ENCODE results near the gene TNNT2.
A peak's percentile ranks its signal among the peaks of the same experiment; 100 is the strongest.

TNNT2 gene

GRCh38 chr1:201357211-201357610, 20.3 kb downstream of the TNNT2 start:
- DNase-seq, result no peak

DNA sequence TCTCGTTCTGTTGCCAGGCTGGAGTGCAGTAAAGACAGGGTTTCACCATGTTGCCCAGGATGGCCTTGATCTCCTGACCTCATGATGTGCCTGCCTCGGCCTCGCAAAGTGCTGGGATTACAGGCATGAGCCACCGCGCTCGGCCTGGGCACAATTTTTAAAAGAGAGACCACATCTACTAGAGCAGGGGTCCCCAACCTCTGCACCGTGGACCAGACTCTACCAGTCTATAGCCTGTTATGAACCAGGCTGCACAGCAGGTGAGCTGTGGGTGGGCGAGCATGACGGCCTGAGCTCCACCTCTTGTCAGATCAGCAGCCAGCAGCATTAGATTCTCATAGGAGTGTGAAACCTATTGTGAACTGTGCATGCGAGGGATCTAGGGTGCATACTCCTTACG, 20.8 kb downstream of the TNNT2 start:
- no peak for DNase-seq

DNA sequence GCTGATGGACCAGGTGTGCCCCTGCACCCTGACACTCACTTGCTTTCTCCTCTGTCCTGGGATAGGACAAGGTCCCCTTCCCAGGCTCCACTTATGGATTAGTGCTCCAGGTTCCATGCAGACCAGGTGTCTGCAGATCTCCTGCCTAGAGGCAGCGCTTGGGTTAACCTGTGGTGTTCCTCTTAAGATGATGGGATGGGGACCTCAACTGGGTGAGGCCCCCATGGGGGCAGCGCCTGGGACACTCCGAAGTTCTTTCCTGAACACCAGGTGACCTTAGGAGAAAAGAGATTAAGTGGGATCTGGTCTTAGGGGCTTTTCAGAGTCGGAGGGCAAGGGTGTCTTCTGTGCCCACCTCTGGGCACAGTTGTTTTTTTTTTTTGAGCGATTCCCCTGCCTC, 21.2 kb downstream of the TNNT2 start:
- no peak for DNase-seq

GRCh38 chr1:201355471-201355870, 22.0 kb downstream of the TNNT2 start:
- no peak for DNase-seq

DNA sequence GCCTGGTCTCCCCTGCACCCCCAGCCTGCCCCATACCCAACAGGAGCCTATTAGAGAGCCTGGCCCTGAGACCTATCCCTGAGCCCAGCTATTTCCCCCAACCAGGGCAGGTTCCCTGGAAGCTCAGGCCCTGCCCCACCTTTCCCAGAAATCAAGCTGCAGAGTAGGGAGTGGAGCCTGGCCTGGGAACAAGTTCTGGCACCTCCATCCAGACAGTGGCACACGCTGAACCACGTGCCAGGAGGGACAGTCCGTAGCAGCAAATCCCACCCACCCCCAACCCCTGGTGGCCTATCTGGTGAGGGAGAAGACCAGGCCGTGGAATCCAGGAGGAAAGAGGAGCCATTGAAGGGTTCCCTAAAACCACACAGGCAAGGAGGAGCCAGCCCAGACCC, 22.6 kb downstream of the TNNT2 start:
- DNase-seq, result no peak

DNA sequence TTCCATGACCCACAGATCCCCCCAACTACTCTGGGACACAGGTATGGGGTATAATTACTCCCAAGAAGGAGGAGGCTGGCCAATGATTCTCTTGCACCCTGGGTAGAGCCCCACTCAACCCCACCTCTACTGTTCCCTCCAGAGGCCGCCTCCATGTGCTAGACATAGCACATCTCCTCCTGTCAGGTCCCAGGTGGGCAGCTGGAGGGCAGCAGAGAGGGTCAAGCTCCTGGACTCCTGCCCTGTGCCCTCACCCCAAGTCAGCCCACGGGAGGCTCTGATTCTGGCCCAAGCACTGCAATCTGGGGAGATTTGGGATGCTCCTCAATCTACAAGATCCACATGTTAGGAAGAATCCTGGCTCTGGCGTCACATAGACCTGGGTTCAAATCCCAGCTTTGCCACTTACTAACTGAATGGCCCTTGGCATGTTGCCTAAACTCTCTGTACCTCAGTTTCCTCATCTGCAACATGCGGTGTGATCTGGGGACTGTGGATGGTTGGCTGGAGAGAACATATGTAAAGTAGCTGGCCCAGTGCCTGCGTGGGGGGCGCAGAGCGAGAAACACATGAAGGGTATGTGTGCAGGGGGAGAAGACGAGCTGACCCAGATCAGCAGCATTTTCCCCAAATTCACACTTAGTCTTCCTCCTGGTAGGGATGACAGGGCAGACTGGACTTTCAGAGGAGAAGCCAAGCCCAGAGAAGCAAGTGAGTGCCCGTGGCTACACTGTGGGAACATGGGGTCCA, 23.2 kb downstream of the TNNT2 start:
- no peak for DNase-seq

GRCh38 chr1:201353186-201353940, 24.1 kb downstream of the TNNT2 start:
- DNase-seq, result no peak

DNA sequence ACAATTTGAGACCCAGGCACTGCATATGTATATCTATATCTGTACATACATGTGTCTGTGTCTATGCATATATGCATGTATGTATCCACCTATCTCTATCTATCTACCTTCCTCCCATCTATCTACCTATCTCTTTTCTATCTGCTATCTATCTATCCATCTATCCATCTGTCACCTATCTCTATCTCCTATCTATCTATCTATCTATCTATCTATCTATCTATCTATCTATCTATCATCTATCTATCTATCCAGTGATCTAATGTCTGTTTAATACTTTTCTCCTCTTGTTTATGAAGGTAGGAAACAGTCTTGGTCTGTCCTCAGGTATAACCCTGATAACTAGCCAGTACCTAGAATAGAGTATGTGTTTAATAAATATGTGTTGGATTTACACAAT, 25.9 kb downstream of the TNNT2 start:
- no peak for DNase-seq

GRCh38 chr1:201350884-201351283, 26.6 kb downstream of the TNNT2 start:
- DNase-seq, result no peak

DNA sequence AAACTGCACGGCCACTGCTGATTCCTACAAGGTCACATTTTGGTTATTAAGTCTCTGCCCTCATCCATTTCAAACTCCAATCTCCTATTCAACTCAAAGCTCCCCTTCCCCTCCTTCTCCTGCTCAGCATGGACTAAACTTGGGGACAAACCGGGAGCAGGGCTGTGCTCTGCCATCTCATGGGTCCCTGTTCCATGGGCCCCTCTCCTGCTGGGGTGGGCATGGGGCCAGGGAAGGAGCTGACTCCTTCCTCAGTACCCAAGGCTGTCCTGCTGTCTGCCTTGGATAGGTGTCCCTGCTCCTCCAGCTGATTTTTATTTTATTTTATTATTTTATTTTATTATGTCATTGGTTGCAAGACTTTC, 27.1 kb downstream of the TNNT2 start:
- DNase-seq, result no peak

GRCh38 chr1:201349092-201349491, 28.4 kb downstream of the TNNT2 start:
- DNase-seq, result peak in 17 of 56 donors; percentile 5 to 59 (median 28)

- DNase-seq, result peak in 3 of 56 donors; percentile 1 to 23 (median 11)
Measured at GRCh38 chr1:201348211-201348566, 29.3 kb downstream of the TNNT2 start.

- no peak for DNase-seq
Measured at GRCh38 chr1:201347498-201348210, 29.8 kb downstream of the TNNT2 start.

- no peak for DNase-seq
Measured at GRCh38 chr1:201346987-201347386, 30.5 kb downstream of the TNNT2 start.

DNA sequence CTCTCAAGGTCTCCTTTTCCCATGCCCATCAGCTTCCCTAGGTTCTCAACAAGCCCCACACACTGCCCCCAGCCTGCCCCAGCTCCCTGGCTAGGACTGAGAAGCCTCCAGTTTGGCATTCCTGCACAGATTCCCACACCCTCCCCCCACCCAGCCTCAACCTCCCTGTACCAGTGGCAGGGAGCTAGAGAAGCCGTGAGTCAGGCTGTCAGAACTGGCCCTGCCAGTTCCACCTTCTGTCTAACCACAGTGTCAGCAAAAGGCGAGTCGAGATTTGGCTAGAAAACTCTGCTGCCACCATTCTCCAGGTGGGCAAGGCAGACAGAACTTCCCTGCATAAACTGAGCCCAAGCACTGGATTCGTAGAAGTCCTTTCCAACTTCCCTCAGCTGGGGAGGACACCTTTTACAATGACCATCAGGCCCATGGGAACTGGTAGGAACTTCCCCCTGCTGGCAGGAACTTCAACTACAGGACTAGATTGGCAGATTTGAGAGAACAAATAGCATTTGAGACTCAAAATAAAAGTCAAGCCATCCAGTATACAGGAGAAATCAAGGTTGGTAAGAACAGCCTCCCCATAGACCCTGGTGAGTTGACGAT, 31.0 kb downstream of the TNNT2 start:
- DNase-seq, result peak in 4 of 56 donors; percentile 2 to 8 (median 3)

- no peak for DNase-seq
Measured at GRCh38 chr1:201345081-201345355, 32.5 kb downstream of the TNNT2 start.

GRCh38 chr1:201344206-201345080, 33.0 kb downstream of the TNNT2 start:
- DNase-seq, result no peak

- no peak for DNase-seq
Measured at GRCh38 chr1:201341377-201341776, 36.1 kb downstream of the TNNT2 start.

DNA sequence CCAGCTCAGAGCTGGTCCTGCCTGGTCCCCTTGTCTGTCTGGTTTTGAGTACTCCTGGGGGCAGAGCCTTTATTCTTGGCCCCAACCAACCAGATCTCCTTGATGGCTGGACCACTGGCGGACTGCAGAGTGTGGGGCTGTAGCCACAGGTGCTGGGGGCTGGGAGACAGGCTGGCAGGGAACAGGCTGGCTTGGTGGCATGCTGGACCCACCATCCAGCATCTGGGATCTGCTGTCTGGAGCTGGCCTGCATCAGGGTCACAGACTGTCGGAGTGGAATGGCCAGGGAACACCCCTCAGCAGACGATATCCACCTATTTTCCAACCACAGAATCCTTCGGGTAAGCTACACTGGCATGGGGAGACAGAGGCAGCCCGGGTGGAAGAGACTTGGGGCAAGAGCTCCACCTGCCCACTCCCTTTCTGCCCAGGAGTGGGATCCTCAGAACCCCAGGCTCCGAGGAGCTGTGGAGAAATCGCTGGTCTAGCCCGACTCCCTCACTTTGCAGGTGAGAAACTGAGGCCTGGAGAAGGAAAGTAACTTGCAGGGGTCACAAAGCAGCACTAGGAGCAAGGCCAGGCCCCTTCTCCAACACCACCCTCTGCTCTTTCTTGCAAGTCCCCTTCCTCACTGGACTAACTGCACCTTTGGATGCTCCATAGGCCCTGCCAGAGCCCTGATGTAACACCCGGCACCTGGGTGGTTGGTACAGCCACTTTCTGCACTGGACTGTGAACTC, 40.6 kb downstream of the TNNT2 start:
- no peak for DNase-seq

- DNase-seq, result no peak
Measured at GRCh38 chr1:201335901-201336300, 41.6 kb downstream of the TNNT2 start.

Data from nucleus accumbens (tissue), 56 donors.